GM18511 (cell line): Measurements from ENCODE around the gene SWI5.
"Not testable (repeated sequence)": the region's sequence is repeated elsewhere in the genome, so short reads cannot be mapped to it uniquely, and the experiment has no call there.

Source experiments
- ATAC-seq: cut with Tn5 transposase; IDR thresholded peaks from one replicate; pipeline ENCODE4 v1.9.1; 2021; ENCODE audit warnings: mild to moderate bottlenecking, moderate library complexity; ENCODE audit not compliant: unreplicated experiment

Gene SWI5

DNA sequence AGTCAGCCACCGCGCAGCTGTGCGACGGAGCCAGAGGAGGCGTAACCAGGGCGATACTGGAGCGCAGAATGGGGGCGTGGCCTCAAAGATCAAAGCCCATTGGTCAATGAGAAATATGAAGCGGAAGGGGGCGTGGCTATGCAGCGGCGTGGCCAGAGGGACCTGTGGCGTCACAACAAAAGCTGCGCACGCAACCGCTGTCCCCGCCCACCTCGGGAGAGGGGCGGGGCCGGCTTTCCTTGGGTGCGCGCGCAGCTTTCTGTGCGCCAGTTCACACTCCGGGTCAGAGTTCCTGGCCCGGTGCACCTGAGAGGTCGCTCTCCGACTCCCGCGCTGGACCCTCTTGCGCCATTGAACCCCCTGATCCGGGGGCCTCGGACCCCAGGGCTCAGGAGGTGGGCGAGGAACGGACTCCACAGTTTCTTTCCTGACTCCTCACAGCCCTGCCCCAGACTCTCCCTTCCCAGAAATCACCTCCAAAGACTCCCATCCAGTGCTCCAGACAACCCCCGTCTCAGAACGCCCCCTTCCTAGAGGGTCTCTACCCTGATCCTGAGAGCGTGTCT is at the start of gene SWI5:
Gene SWI5 (plus strand): TSS at position 269 of the 566 bp plus-strand sequence.
- peak; percentile 98 for ATAC-seq

DNA sequence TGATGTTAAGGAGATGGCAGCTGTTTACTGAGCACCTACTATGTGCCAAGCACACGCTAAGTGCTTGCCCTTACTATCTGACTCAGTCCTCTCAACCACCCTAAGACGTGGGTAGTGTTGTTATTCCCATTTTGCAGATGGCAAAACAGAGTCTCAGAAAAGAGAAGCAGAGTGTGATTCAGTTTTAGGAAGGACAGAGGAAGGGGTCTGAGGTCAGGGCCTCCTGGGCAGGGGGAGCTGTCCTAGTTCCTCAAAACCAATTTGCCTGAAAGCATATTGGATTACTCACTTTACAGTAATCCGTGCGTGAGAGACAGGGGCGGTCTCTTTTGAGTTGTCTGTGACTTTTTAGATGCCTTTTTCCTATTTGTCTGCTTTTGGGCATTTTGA is 49.7 kb upstream of the SWI5 start:
- no peak for ATAC-seq

GRCh38 chr9:128230897-128231296 is 45.2 kb upstream of the SWI5 start:
- not testable (repeated sequence) for ATAC-seq

- no peak for ATAC-seq
These were observed 44.2 kb upstream of the SWI5 start for GRCh38 chr9:128231638-128232527.

- no peak for ATAC-seq
These were observed 43.3 kb upstream of the SWI5 start for GRCh38 chr9:128232528-128233428.

GRCh38 chr9:128233817-128234406 is 42.2 kb upstream of the SWI5 start:
- no peak for ATAC-seq

GRCh38 chr9:128242124-128242523 is 34.0 kb upstream of the SWI5 start:
- ATAC-seq, result no peak

DNA sequence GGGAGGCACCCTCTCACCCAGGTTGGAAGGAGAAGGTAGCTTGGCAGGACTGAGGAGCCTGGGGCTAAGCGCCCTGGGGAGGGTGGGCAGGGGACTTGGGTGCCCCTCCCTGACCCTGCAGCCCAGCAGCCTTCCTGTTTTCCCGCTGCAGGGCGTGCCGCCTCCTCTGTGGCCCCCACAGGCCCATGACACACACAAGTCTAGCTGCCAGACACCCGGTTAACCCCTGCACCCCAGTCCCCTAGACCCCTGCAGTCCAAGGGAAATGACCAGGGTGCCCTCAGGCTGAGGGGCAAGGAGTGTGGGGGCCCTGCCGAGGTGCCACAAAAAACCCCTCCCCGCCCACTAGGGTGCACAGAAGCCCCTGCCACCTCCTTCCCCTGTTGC is 33.3 kb upstream of the SWI5 start:
- no peak for ATAC-seq

DNA sequence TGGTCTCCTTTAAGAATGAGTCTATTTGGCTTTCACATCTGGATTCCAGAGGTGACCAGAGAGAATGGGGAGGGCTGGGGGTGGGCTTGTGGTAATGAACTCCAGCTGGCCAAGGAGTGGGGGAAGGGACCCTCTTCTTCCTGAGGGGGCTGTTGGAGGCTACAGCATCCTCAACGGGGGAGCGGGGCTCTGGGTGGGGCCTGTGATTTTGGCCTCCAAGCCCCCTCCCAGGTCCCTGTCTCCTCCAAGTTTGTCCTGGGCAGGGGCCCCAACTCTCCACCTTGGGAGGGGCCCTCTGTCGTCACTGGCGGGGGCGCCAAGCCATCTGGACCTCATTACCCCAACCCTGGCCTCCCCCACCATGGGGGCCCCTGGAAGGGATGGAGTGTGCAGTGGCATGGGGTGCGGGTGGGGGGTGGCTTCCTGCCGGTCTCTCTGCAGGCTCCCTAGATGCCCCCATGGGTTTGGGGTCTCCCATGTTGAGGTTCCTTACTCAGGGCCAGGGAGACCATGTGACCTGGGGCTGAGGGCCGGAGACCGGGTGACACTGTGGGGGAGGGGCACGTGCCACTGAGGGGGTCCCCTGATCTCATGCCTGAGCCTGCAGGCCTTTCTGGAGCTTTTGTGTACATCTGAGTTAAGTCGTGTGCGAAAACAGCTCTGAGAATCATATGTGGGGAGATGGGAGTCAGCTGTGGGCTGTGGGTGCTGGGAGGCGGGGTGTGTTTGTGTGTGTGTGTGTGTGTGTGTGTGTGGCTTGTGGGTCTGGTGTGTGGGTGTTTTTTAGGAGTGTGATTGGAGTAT is 32.7 kb upstream of the SWI5 start:
- ATAC-seq, result no peak

DNA sequence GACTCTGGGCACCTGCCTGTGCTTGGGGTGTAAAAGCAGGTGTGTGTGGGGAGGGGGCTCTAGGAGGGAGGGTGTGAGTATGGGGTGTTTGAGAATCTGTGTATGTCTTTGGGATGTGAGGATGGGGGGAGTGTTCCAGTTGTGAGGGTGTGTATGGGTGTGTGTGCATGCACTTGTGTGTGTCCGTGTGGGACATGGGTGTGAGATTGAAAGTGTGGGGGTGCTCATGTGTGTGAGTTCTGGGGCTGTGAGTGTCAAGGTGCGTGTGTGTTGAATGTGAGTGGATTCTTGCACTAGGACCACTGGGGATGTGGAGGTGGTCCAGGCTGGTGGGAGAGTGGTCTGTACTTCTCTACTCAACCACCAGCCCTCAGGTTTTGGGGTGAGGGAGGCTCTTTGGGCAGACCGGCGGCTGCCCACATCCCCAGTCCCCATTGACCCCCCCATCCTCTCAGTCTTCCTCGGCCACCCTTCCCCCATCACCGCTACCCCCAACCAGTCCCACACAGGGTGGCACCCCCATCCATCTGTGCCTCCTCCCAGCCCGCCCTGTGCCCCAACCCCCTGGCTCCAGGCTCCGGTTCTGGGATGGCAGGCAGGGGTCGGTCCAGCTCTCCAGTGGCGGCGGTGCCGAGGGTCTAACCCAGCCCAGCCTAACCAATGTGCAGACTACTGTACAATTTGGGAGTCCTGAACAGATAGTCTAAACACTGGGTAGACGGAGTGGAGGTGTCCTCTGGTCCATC is 31.8 kb upstream of the SWI5 start:
- ATAC-seq, result no peak

GRCh38 chr9:128244837-128245231 is 31.2 kb upstream of the SWI5 start:
- no peak for ATAC-seq

- ATAC-seq, result no peak
These were observed 30.5 kb upstream of the SWI5 start for GRCh38 chr9:128245421-128246151.

DNA sequence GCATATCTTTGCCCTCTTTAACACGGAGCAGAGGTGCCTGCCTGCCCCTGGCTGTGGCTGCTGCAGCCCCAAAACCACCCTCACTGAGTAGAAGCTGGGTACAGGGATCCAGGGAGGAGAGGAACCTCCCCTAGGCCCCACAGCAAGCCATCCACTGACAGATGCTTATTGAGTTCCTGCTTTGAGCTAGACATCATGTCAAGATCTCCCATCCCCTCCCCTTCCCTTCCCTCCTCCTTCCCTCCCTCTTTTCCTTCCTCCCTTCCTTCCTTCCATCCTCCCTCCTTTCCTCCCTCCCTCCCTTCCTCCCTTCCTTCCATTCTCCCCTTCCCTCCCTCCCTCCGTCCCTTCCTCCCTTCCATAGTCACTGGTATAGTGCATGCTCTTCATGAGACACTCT is 29.6 kb upstream of the SWI5 start:
- ATAC-seq, result no peak

GRCh38 chr9:128247226-128247803 is 28.8 kb upstream of the SWI5 start:
- ATAC-seq, result no peak

- no peak for ATAC-seq
These were observed 26.5 kb upstream of the SWI5 start for GRCh38 chr9:128249558-128249907.

DNA sequence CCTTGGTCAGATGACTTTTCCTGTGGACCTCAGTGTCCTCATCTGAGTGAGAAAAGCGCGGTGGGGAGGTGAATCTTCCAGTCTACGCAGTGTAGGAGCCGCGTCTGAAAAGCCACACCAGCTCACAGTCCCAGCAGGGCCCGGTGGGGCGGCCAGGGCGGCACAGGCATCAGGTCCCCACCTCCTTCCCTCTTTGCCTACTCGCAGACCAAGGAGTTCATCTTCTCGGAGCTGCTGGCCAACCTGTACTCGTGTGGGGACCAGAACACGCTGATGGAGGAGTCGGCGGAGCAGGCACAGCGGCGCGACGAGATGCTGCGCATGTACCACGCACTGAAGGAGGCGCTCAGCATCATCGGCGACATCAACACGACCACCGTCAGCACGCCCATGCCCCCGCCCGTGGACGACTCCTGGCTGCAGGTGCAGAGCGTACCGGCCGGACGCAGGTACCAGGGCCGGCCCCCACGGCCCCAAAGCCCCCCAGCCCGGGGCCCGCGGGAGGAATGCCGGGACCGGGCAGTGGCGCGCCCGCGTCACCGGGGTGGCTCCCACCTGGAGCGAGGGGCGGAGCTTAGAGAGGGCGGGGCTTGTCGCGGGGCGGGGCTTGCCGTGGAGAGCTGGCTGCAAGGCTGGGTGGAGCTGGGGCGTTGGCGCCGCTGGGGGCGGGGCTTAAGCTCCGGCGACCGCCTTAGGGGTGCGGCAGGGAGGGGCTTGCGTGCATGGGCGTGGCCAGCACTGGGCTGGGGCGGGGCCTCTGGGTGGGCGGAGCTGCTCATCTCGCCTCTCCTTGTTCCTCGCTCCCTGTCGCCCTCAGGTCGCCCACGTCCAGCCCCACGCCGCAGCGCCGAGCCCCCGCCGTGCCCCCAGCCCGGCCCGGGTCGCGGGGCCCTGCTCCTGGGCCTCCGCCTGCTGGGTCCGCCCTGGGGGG is 25.9 kb upstream of the SWI5 start:
- peak; percentile 82 for ATAC-seq
